H1 (cell line): ENCODE measurements around the gene PA2G4.
"Not testable (repeated sequence)": the region's sequence is repeated elsewhere in the genome, so short reads cannot be mapped to it uniquely, and the experiment has no call there.

Source experiments
- BCL11A ChIP-seq, 2 experiments: IDR thresholded peaks; one replicate each; pipeline ENCODE4 v1.6.1; 2011; ENCODE audit warnings: low read depth in 2 of 2, low read length in 2 of 2, mild to moderate bottlenecking in 2 of 2
- CHD7 ChIP-seq: fragments of 300-600 bp; sonication (generic); IDR thresholded peaks from 2 replicates; pipeline ENCODE4 v1.7.1; 2012; ENCODE audit warnings: low read length, moderate library complexity, mild to moderate bottlenecking, inconsistent platforms; ENCODE audit not compliant: insufficient replicate concordance
- CREB1 ChIP-seq: IDR thresholded peaks from 2 replicates; pipeline ENCODE4 v1.6.1; 2012; ENCODE audit warnings: inconsistent platforms
- EZH2 ChIP-seq: fragments of 200-600 bp; sonication (generic); IDR thresholded peaks from 2 replicates; pipeline ENCODE4 v1.7.1; 2012; ENCODE audit warnings: low read depth, mild to moderate bottlenecking, moderate library complexity, low read length, inconsistent platforms; ENCODE audit not compliant: severe bottlenecking
- HDAC2 ChIP-seq, 2 experiments: fragments of 300-600 bp in 1 of 2; sonication (generic) in 1 of 2; IDR thresholded peaks; 2 replicates each; pipeline ENCODE4 v1.6.1; 2011 to 2012; ENCODE audit warnings: low read depth in 2 of 2, low read length in 2 of 2, mild to moderate bottlenecking in 2 of 2, moderate library complexity in 2 of 2, borderline replicate concordance in 1 of 2, inconsistent platforms in 1 of 2
- JUND ChIP-seq: IDR thresholded peaks from 2 replicates; pipeline ENCODE4 v1.6.1; 2011; ENCODE audit warnings: mild to moderate bottlenecking, improper control_type of control experiment, low read length
- KDM1A ChIP-seq: fragments of 200-600, 300-600 bp; sonication (generic); IDR thresholded peaks from 2 replicates; pipeline ENCODE4 v1.7.1; 2016; ENCODE audit warnings: mild to moderate bottlenecking, low read length, borderline replicate concordance
- NRF1 ChIP-seq: IDR thresholded peaks from 2 replicates; pipeline ENCODE4 v1.6.1; 2011; ENCODE audit warnings: mild to moderate bottlenecking, low read depth, low read length, improper control_type of control experiment
- POLR2A ChIP-seq, 2 experiments: IDR thresholded peaks; 1 replicate in 1 of 2; 2 replicates in 1 of 2; pipeline ENCODE4 v1.6.1; 2011; ENCODE audit warnings: low read depth in 2 of 2, low read length in 2 of 2, mild to moderate bottlenecking in 2 of 2; ENCODE audit errors: control extremely low read depth in 1 of 2
- POLR2AphosphoS5 ChIP-seq: IDR thresholded peaks from 2 replicates; pipeline ENCODE4 v1.6.1; 2011; ENCODE audit warnings: low read depth, low read length
- POU5F1 ChIP-seq: IDR thresholded peaks from 2 replicates; pipeline ENCODE4 v1.6.1; 2011; ENCODE audit warnings: low read depth, mild to moderate bottlenecking, low read length, moderate library complexity
- RBBP5 ChIP-seq: IDR thresholded peaks from 2 replicates; pipeline ENCODE4 v1.7.1; 2012; ENCODE audit warnings: low read depth, mild to moderate bottlenecking, inconsistent platforms, low read length, moderate library complexity, borderline replicate concordance
- SIX5 ChIP-seq: IDR thresholded peaks from 2 replicates; pipeline ENCODE4 v1.6.1; 2011; ENCODE audit warnings: mild to moderate bottlenecking, low read depth, low read length
- TF ChIP-seq, protein P1 (sequence below), 3 experiments: IDR thresholded peaks; 1 replicate in 2 of 3; 2 replicates in 1 of 3; pipeline versions ENCODE4 v1.5.1 to v1.6.1; 2011; ENCODE audit warnings: low read length in 3 of 3, mild to moderate bottlenecking in 3 of 3, inconsistent platforms in 2 of 3, low read depth in 1 of 3, moderate library complexity in 1 of 3; ENCODE audit not compliant: insufficient read depth in 1 of 3; ENCODE audit errors: control extremely low read depth in 1 of 3

- TF ChIP-seq EZH2; POLR2AphosphoS5; BCL11A (IDR thresholded peaks at IDR 0.05; ENCODE audit: low read depth in 2 of 2, low read length in 2 of 2); RBBP5; JUND; KDM1A; HDAC2 (IDR thresholded peaks at IDR 0.05; ENCODE audit: borderline replicate concordance in 1 of 2, low read depth in 2 of 2, low read length in 2 of 2); NRF1; CHD7; CREB1; POU5F1; POLR2A (IDR thresholded peaks at IDR 0.05; ENCODE audit: control extremely low read depth in 1 of 2, low read depth in 2 of 2, low read length in 2 of 2); SIX5: not testable (repeated sequence)
- TF ChIP-seq, protein P1, sequence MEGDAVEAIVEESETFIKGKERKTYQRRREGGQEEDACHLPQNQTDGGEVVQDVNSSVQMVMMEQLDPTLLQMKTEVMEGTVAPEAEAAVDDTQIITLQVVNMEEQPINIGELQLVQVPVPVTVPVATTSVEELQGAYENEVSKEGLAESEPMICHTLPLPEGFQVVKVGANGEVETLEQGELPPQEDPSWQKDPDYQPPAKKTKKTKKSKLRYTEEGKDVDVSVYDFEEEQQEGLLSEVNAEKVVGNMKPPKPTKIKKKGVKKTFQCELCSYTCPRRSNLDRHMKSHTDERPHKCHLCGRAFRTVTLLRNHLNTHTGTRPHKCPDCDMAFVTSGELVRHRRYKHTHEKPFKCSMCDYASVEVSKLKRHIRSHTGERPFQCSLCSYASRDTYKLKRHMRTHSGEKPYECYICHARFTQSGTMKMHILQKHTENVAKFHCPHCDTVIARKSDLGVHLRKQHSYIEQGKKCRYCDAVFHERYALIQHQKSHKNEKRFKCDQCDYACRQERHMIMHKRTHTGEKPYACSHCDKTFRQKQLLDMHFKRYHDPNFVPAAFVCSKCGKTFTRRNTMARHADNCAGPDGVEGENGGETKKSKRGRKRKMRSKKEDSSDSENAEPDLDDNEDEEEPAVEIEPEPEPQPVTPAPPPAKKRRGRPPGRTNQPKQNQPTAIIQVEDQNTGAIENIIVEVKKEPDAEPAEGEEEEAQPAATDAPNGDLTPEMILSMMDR (IDR thresholded peaks at IDR 0.05; ENCODE audit: control extremely low read depth in 1 of 3, insufficient read depth in 1 of 3, low read depth in 1 of 3, low read length in 3 of 3), result not testable (repeated sequence)
These were observed 44.4 kb upstream of the PA2G4 start for GRCh38 chr12:56059964-56060363.
